Liver (tissue), 9 donors: ENCODE data around the gene ART5. TPM values are rescaled to one million over a fixed set of nuclear protein-coding genes. Genes with fewer than 3 reads are reported as not detected.

Source experiments
- DNase-seq: peaks from one replicate; pipeline ENCODE4 v3.0.0-alpha.2; 2017; ENCODE audit warnings: low spot score
- H3K27ac ChIP-seq, 2 donors: one replicate each; pipeline ENCODE4 v1.7.0; 2013; ENCODE audit warnings: inconsistent platforms in 2 of 2, low read length in 2 of 2, control low read depth in 1 of 2, low read depth in 1 of 2, mild to moderate bottlenecking in 1 of 2
- H3K27me3 ChIP-seq, 4 donors: one replicate each; pipeline versions ENCODE4 v1.6.1 to v1.7.0; 2013; ENCODE audit warnings: low read length in 3 of 4, inconsistent platforms in 1 of 4, mild to moderate bottlenecking in 1 of 4, moderate library complexity in 1 of 4; ENCODE audit not compliant: control insufficient read depth in 4 of 4, insufficient read depth in 4 of 4
- H3K36me3 ChIP-seq, 4 donors: one replicate each; pipeline versions ENCODE4 v1.6.1 to v1.7.0; 2013; ENCODE audit warnings: low read length in 3 of 4, mild to moderate bottlenecking in 3 of 4, low read depth in 1 of 4, moderate library complexity in 1 of 4; ENCODE audit not compliant: control insufficient read depth in 4 of 4, insufficient read depth in 3 of 4
- H3K4me1 ChIP-seq, 4 donors: one replicate each; pipeline versions ENCODE4 v1.6.1 to v1.7.0; 2013; ENCODE audit warnings: low read length in 3 of 4, mild to moderate bottlenecking in 3 of 4, moderate library complexity in 1 of 4; ENCODE audit not compliant: control insufficient read depth in 4 of 4, insufficient read depth in 4 of 4
- H3K4me3 ChIP-seq, 3 donors: one replicate each; pipeline versions ENCODE4 v1.6.1 to v1.7.0; 2013; ENCODE audit warnings: low read length in 3 of 3, control low read depth in 1 of 3, low read depth in 1 of 3, mild to moderate bottlenecking in 1 of 3
- H3K9ac ChIP-seq, 2 donors: one replicate each; pipeline ENCODE4 v1.7.0; 2013; ENCODE audit warnings: low read length in 2 of 2, mild to moderate bottlenecking in 2 of 2, moderate library complexity in 2 of 2, control low read depth in 1 of 2, low read depth in 1 of 2
- H3K9me3 ChIP-seq, 4 donors: one replicate each; pipeline versions ENCODE4 v1.6.1 to v1.7.0; 2013; ENCODE audit warnings: low read length in 3 of 4; ENCODE audit not compliant: control insufficient read depth in 4 of 4
- ATF3 ChIP-seq: IDR thresholded peaks from 2 replicates; pipeline ENCODE4 v1.6.1; 2016; ENCODE audit warnings: antibody characterized with exemption
- CTCF ChIP-seq: fragments of 150-350 bp; IDR thresholded peaks from 2 replicates; pipeline ENCODE4 v1.5.1; 2017; ENCODE audit warnings: improper control_type of control experiment, low read depth, low read length; ENCODE audit not compliant: missing input control
- EGR1 ChIP-seq, 2 donors: IDR thresholded peaks; 2 replicates each; pipeline ENCODE4 v1.6.1; 2016 to 2018; ENCODE audit warnings: antibody characterized with exemption in 2 of 2, low read depth in 2 of 2
- FOXA1 ChIP-seq: IDR thresholded peaks from 2 replicates; pipeline ENCODE4 v1.6.1; 2016; ENCODE audit warnings: antibody characterized with exemption
- FOXA2 ChIP-seq: IDR thresholded peaks from 2 replicates; pipeline ENCODE4 v1.6.1; 2016; ENCODE audit warnings: antibody characterized with exemption
- GABPA ChIP-seq, 2 donors: IDR thresholded peaks in 1 of 2; conservative IDR thresholded peaks in 1 of 2; 2 replicates each; pipeline ENCODE4 v1.6.1; 2016; ENCODE audit warnings: antibody characterized with exemption in 2 of 2, mild to moderate bottlenecking in 1 of 2, moderate library complexity in 1 of 2
- HNF4A ChIP-seq, 2 donors: conservative IDR thresholded peaks; 2 replicates each; pipeline ENCODE4 v1.6.1; 2016; ENCODE audit warnings: antibody characterized with exemption in 2 of 2, mild to moderate bottlenecking in 2 of 2
- HNF4G ChIP-seq: IDR thresholded peaks from 2 replicates; pipeline ENCODE4 v1.6.1; 2016; ENCODE audit warnings: antibody characterized with exemption
- JUND ChIP-seq, 2 donors: IDR thresholded peaks; 2 replicates each; pipeline ENCODE4 v1.6.1; 2016; ENCODE audit warnings: antibody characterized with exemption in 2 of 2
- MAX ChIP-seq: IDR thresholded peaks from 2 replicates; pipeline ENCODE4 v1.6.1; 2016; ENCODE audit warnings: antibody characterized with exemption
- NR2F2 ChIP-seq: IDR thresholded peaks from 2 replicates; pipeline ENCODE4 v1.6.1; 2016; ENCODE audit warnings: antibody characterized with exemption
- RAD21 ChIP-seq, 2 donors: IDR thresholded peaks; 2 replicates each; pipeline ENCODE4 v1.6.1; 2016; ENCODE audit warnings: antibody characterized with exemption in 2 of 2, mild to moderate bottlenecking in 2 of 2
- REST ChIP-seq: IDR thresholded peaks from 2 replicates; pipeline ENCODE4 v1.6.1; 2016; ENCODE audit warnings: antibody characterized with exemption, mild to moderate bottlenecking
- RXRA ChIP-seq, 2 donors: IDR thresholded peaks; 2 replicates each; pipeline ENCODE4 v1.6.1; 2017 to 2018; ENCODE audit warnings: antibody characterized with exemption in 2 of 2, mild to moderate bottlenecking in 1 of 2
- SP1 ChIP-seq: IDR thresholded peaks from 2 replicates; pipeline ENCODE4 v1.6.1; 2018; ENCODE audit warnings: antibody characterized with exemption, mild to moderate bottlenecking
- TAF1 ChIP-seq: conservative IDR thresholded peaks from 2 replicates; pipeline ENCODE4 v1.6.1; 2016; ENCODE audit warnings: antibody characterized with exemption, mild to moderate bottlenecking
- YY1 ChIP-seq: IDR thresholded peaks from 2 replicates; pipeline ENCODE4 v1.6.1; 2016; ENCODE audit warnings: antibody characterized with exemption, mild to moderate bottlenecking
- ZBTB33 ChIP-seq: IDR thresholded peaks from 2 replicates; pipeline ENCODE4 v1.6.1; 2016; ENCODE audit warnings: antibody characterized with exemption
- WGBS: extraction: QIAGEN DNeasy Blood & Tissue Kit; methylation state at CpG from one replicate; pipeline ENCODE4 v1.1.7; 2013; 5-methylcytosine and 5-hydroxymethylcytosine counted together
- polyA plus RNA-seq, 2 donors: library from polyadenylated mRNA; stranded (reverse) in 1 of 2; unstranded in 1 of 2; fragments of 200-250 nt in 1 of 2; fragments of >200 nt in 1 of 2; fragmentation: Nextera tagmentation in 1 of 2; extraction: Ambion mirVana in 1 of 2; gene quantifications; one replicate each; pipeline versions ENCODE4 v1.2.1 to v1.2.3, GENCODE V29; 2013 to 2015
- total RNA-seq, 2 donors: library from RNA; depleted of rRNA; stranded (reverse); fragments of >200 nt; gene quantifications; one replicate each; pipeline ENCODE4 v1.2.3, GENCODE V29; 2014
- donor health status: healthy.
- donor health status: healthy.
- donor health status: healthy.
- donor health status: healthy.
- donor health status: healthy.

The ART5 gene
- total and polyA plus RNA-seq, 4 donors = 0.17 to 0.93 TPM; not detected in 2

GRCh38 chr11:3686751-3687150, 45.0 kb upstream of the ART5 start (continued):
- TF ChIP-seq ZBTB33 = no peak

GRCh38 chr11:3685923-3686322, 44.1 kb upstream of the ART5 start:
- Histone ChIP-seq H3K4me3 (no peak overlapping the region), H3K9me3 (no peaks in the 10 kb centered on the region), H3K27ac (no peak overlapping the region), H3K9ac (no peak overlapping the region), H3K36me3 (peaks cover 14 to 68% (median 42%) of the 10 kb centered on the region in 4 donors), H3K4me1 (peaks cover 0 to 5% (median 0%) of the 10 kb centered on the region in 4 donors), H3K27me3 (no peaks in the 10 kb centered on the region)
- DNase-seq = no peak
- WGBS = 90% methylated on average over 7 of the region's 7 CpGs
- TF ChIP-seq RAD21 (IDR thresholded peaks at IDR 0.05) = no peak
- no peak for TF ChIP-seq JUND (IDR thresholded peaks at IDR 0.05)
- no peak for TF ChIP-seq ZBTB33
- no peak for TF ChIP-seq YY1
- TF ChIP-seq FOXA2 = no peak
- no peak for TF ChIP-seq NR2F2
- TF ChIP-seq SP1 = no peak
- TF ChIP-seq FOXA1 = no peak
- no peak for TF ChIP-seq TAF1
- TF ChIP-seq MAX = no peak
- TF ChIP-seq ATF3 = no peak
- TF ChIP-seq EGR1 (IDR thresholded peaks at IDR 0.05; ENCODE audit: low read depth in 2 of 2) = no peak
- TF ChIP-seq GABPA (IDR thresholded peaks at IDR 0.05 in 1 of 2, conservative IDR thresholded peaks at IDR 0.05 in 1 of 2) = no peak
- TF ChIP-seq HNF4G = no peak

GRCh38 chr11:3684819-3685172, 43.0 kb upstream of the ART5 start:
- Histone ChIP-seq H3K4me3 (no peak overlapping the region), H3K27ac (no peak overlapping the region), H3K36me3 (peaks cover 17 to 70% (median 44%) of the 10 kb centered on the region in 4 donors), H3K27me3 (no peaks in the 10 kb centered on the region), H3K9ac (no peak overlapping the region), H3K9me3 (no peaks in the 10 kb centered on the region), H3K4me1 (peaks cover 0 to 5% (median 0%) of the 10 kb centered on the region in 4 donors)
- no peak for DNase-seq
- TF ChIP-seq EGR1 (IDR thresholded peaks at IDR 0.05; ENCODE audit: low read depth in 2 of 2) (no peak), HNF4A (conservative IDR thresholded peaks at IDR 0.05) (no peak), JUND (IDR thresholded peaks at IDR 0.05) (no peak), REST (no peak), ATF3 (no peak), MAX (no peak), NR2F2 (no peak), GABPA (IDR thresholded peaks at IDR 0.05 in 1 of 2, conservative IDR thresholded peaks at IDR 0.05 in 1 of 2) (no peak), SP1 (no peak), CTCF (no peak), RXRA (IDR thresholded peaks at IDR 0.05) (no peak), FOXA1 (no peak), FOXA2 (no peak), TAF1 (no peak), YY1 (no peak)
- 51% methylated on average over 2 of the region's 2 CpGs for WGBS
